ENCODE data around the gene INPP5D.
"Not testable (repeated sequence)": the region's sequence is repeated elsewhere in the genome, so short reads cannot be mapped to it uniquely, and the experiment has no call there.

The INPP5D gene

DNA sequence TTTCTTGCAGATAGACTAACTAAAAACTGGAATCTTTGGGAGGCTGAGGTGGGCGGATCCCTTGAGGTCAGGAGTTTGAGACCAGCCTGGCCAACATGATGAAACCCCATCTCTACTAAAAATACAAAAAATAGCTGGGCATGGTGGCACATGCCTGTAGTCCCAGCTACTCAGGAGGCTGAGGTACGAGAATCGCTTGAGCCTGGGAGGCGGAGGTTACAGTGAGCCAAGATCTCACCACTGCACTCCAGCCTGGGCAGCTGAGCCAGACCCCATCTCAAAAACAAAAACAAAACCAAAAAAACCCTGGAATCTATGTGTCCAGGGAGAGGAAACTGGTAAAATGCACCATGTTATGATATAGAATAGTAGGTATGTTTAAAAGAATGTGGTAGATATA is 7.6 kb upstream of the INPP5D start:
- not testable (repeated sequence) for DNase-seq (ENCODE audit: low read depth in 3 of 3, low spot score in 1 of 3)

DNA sequence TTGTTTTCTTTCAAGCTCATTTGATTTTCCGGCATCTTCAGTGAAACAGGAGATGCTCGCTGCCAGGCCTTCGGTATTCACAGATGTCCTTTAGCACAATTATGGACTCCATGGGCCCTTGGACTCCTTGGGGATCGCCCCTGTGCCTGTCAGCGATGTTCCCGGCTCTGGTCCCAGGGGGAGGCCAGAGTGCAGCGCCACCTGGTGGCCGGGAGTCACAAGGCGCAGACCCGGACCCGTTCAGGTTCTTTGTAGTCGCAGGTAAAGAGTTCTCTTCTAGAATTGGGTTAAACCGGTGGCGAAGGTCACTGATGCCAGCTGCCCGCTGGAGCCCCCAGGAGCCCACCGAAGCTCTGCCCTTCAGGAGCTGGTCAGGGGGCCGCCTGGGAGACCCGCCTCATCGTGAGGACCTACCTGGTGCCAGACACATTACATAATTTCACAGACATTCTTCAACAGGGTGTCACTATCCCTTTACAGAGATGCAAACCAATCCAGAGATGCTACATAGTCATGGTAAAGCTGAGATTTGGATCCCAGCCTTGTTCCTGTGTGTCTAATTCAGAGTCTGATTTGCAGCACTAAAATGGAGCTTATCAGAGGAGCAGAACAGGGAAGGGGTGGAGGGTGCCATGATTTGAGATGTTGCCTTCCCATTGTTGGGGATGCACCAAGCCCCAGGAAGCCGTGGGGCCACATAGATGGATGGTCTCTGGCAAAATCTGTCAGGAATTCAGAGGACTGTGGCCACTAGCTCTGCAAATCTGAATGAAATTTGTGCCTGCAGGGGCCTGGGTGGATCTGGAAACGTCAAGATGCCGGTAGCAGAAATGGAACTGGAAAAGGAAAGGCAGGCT is 6.0 kb upstream of the INPP5D start:
- DNase-seq (ENCODE audit: low read depth in 3 of 3, low spot score in 1 of 3): peak in 2 of 3 donors; percentile 48 to 73

DNA sequence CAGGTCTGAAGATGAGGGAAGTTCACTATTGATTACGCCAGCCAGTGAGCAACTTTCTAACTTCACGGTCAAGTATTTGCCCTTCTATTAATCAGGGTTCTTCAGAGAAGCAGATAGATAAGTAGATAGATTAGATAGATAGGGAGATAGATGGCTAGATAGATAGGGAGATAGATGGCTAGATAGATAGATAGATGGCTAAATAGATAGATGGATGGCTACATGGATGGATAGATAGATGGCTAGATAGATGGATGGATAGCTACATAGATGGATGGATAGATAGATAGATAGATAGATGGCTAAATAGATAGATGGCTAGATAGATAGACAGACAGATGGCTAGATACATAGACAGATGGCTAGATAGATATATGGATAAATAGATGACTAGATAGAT is 4.8 kb upstream of the INPP5D start:
- DNase-seq (ENCODE audit: low read depth in 3 of 3, low spot score in 1 of 3): no peak

DNA sequence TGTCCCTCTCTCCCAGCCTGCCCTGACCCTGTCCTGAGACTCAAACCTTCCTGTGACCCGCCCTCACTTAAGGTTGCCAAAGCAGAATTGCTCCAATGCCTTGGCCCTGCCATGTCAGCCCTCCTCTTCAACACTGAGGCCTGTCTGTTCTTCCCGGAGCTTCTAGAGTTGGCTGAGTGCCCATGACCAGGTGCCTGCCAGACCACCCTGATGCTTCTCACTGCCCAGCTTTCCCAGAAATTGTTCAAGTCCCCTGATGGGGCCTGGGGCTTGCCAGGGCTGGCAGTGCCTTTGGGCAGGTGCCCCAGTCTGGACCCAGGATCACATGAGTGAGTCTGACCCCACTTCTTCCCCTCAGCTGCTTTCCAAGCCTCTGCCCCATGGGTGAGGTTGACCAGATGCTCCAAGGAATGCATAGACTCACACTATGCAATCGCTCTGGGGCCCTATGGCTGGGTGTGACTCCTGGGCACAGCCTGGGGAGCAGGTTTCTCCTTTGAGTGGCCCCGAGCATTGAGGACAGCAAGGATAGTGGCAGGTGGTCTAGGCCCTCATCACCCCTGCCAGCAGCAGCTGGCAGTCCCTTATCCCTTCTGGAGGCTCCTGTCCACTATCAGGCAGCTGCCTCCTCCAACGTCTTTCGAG is 3.1 kb upstream of the INPP5D start:
- DNase-seq (ENCODE audit: low read depth in 3 of 3, low spot score in 1 of 3): no peak

DNA sequence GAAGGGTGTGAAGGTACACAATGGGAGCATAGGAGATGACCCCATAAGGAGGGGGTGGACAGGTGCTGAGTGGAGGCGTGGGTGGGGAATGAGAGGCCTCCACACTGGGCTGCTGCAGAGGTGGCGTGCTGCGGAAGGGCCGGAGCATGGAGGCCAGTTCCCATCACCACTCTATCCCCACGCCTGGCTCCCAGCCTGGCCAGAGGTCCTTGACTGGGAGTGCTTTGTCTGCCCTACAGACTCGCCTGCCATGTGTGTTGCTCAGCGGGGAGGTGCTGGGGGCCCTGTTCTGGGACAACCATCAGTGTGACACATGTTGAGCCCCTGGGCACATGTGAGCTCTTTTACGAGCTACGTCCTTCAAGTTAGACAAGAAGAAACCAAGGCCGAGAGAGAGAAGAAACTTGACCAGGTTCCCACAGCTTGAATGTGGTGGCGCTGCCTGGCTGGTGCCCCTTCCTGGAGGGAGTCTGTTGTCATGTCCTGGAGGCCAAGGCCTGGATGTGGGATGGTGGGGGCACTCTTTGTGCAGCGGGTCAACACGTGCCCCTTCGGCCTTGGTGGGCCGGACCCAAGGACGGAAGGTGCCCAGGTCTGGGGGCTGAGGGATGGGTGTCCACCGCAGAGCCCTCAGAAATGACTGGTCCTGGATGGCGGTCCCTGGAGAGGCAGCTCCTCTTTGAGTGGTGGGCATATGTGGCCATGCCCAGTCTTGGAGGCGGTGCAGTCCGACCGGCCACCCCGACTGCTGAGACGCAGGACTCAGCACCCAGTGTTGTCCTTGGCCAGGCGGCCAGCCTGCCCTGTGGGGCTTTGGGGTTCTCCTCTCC is 1.2 kb upstream of the INPP5D start:
- DNase-seq (ENCODE audit: low read depth in 3 of 3, low spot score in 1 of 3): no peak

DNA sequence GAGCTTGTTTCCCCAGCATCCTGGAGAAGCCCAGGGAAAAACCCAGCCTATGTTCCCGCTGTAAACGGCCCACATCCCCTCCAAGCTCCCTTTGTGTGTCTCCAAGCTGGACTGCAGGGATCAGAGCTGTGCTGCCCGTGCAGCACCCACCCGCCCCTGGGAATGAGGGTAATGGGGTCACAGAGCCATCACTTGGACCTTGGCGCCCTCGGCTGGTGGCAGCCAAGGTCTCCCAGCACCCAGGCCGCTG is 670 bp upstream of the INPP5D start:
- no peak for DNase-seq (ENCODE audit: low read depth in 3 of 3, low spot score in 1 of 3)

DNA sequence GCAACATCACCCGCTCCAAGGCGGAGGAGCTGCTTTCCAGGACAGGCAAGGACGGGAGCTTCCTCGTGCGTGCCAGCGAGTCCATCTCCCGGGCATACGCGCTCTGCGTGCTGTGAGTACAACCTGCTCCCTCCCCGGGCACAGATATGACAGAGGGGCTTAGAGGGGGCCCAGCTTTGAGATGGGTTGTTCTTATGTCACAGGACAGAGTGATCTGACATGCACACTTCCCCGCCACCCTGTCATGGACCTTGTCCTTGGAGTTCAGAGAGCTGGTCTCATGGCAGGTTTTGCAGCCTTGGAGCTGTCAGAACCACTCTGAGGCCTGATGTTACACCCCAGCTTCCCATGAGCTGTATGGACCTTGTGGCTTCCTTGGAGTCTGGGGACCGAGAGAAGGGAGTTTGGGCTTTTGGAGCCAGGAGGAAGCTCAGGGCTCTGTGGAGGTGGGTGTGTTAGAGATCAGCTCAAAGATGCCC is 398 bp downstream of the INPP5D start:
- DNase-seq (ENCODE audit: low read depth in 3 of 3, low spot score in 1 of 3): no peak

DNA sequence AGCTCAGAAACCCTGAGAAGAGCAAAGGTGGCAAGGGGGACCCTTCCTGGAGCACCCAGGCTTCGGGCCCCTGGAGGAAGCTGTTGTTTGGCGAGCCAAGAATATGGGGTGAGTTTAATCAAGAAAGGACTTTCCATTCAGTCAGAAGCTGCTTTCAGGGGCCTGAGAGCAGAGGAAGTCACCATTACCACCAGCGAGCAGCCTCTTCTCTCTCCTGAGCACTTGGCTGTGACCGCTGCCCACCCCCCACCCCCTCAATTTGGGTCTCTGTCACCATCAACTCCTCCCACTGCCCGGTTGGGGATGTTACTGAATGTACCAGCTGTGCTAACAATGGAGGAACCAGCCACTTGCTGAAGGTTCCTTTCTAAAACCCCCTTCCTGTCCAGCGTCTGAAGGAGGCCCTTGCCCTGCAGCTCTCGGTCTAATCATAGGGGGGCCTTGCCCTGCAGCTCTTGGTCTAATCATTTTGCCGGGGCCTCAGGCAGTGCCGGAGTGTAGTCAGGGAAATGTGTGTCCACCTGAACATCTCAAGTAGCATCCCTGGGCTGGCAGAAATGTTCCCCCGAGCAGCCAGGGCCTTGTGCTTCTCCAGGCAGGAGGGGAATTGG is 943 bp downstream of the INPP5D start:
- no peak for DNase-seq (ENCODE audit: low read depth in 3 of 3, low spot score in 1 of 3)

DNA sequence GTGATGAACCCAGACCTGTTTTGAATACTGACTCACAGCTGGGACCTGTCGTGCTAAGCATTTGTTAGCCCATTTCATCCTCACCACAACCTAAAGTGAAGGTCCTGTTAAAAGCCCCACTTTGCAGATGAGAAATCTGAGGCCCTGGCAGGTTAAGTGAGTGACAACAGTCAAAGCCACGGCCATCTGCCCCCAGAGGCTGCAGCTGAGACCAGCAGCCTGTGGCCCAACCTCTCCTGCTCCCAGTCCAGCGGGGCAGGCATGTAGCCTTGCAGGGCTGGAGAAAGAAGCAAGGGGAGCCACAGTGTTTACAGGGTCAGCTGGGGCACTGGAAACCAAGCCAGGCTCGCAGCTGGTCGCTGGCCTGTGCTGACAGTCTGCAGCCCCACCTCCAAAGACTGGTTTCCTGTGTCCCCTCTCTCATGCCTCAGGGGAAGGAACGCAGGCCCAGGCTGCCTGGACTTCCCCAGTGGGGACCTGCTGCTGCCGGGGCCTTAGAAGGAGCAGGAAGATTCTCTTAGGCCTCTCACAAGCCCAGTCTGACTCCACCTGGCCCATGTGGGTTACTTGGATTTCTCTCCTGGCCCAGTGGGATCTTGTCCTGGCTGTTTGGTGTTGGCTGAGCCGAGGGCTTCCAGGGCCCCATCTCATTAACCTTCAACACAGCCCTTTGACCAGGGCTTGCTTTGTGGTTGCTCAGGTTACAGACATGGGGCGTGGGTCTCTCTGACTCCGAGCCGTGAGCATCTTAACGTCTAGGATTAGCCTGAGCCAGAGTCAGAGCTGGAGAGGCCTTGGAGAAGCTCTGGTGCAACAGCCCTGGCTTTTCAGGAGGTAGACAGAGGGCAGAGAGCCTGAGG is 1.7 kb downstream of the INPP5D start:
- DNase-seq (ENCODE audit: low read depth in 3 of 3, low spot score in 1 of 3): no peak

DNA sequence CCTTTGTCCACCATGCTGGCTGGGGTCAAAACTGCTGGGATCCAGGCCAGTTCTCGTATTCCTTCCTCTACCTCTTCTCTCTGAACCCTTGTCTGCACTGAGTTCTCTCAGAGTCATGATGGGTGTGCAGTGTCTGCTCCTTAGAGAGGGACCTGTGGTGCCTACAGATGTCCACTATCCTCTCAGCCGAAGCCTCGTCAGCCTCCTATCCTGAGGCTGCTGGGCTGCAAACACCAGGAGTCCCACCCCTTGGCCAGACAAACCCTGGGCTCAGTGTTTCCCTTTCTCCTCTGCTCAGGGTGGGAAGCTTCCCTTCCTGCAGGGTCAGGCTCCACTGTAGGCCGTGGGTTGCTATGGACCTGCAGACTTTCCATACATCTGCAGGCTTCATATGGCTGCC is 2.3 kb downstream of the INPP5D start:
- no peak for DNase-seq (ENCODE audit: low read depth in 3 of 3, low spot score in 1 of 3)

DNA sequence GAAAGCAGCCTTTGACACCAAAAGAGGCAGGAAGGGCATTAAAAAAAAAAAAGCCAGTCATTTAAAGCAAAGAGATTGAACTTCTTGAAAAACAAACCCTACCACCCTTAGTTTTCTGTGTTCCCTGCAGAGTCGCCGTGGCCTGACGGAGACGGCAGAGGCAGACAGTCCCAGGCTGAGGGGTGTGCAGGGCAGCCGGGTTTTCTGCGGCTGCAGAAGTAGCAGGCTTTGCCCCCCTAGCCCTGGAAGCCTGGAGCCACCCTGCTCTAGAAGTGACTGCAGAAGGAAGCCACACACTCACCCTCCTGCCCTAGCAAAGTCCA is 2.8 kb downstream of the INPP5D start:
- no peak for DNase-seq (ENCODE audit: low read depth in 3 of 3, low spot score in 1 of 3)

DNA sequence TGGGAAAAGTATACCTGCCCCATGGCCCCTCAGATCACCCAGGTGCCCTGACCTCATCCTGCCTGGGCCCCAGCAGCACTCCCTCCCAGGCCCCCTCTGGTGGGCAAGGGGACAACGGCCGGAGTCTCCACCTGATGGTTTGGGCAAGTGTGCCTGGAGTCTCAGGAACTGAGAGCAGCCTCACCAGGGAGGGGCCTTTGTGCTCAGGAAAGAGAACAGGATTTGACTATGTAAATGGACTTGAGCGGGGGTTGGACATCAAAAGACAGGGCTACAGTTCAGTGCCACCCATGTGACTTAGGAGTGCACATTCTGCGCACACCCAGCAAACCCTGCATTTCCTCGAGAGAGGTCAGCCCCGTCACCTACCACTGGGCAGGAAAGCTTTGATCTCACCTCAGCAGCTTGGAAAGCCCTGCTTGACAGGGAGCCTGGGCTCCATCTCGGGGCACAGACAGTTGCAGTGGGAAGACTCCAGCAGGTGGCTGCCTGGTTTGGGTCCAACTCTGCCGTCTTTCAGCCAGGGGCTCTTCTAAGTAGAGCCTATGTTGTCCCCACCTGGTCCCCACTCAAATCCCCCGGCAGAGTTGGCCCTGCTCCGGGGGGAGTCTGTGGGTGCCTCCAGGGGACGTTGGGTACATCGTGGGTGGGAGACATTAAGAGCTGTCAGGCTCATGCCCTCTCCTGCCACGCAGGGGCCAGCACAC is 3.3 kb downstream of the INPP5D start:
- no peak for DNase-seq (ENCODE audit: low read depth in 3 of 3, low spot score in 1 of 3)

DNA sequence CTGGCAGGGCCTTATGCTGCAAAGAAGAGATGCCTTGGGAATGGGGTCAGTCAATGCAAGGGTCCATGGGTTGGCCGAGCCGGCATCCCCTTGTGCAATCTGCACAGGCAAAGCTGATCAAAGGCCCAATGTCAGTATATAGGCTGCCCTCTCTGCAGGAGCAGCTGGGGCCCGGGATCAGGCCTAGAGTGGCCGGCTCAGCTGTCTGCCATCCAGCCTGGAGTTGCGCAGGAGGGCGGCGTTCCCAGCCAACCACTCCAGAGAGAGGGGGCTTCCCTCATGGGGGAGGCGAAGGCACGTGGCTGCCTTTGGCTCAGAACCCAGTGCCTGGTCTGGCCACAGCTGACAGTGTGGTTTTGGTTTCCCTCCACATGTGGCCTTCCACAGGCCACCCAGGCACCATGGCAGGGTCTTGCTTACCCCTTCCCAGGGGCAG is 3.9 kb downstream of the INPP5D start:
- DNase-seq (ENCODE audit: low read depth in 3 of 3, low spot score in 1 of 3): no peak

DNA sequence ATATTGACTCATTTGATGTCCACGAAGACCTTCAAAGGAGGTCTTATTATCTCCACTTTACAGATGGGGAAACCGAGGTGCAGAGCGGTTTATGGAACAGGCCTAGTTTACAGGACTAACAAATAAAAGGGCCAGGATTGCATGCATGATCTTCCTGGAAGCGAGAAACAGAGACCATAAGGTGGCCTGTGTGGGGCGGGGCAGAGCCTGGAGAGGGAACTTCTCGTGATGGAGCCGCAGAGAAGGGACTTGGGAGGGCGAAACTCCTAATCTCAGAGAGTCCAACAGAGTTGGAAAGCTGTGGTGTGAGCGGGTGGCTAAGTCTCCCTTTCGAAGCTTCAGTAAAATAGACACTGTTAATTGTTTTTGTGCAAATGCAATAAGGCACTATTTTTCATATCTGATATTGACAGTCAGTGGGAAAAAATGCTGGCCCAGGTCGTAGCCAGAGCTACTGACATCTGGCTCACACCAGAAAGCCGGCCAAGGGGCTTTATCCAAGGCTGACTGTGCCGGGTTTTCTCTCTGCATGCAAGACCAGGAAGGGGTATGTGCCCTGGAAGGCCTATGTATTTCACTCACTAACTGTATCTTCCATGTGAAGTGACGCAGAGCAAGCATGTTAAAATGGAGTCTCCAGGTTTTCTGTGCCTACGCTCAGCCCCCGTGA is 4.5 kb downstream of the INPP5D start:
- no peak for DNase-seq (ENCODE audit: low read depth in 3 of 3, low spot score in 1 of 3)

DNA sequence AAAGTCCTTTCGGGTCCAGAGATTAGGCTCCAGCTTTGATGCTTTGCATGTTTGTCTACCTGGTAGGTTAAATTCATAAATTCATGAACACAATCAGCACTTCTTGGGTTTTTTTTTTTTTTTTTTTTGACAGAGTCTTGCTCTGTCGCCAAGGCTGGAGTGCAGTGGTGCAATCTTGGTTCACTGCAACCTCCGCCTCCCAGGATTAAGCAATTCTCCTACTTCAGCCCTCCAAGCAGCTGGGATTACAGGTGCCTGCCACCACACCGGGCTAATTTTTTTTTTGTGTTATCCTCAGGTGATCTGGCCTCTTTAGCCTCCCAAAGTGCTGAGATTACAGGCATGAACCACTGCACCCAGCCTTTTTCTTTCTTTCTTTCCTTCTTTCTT is 5.1 kb downstream of the INPP5D start:
- not testable (repeated sequence) for DNase-seq (ENCODE audit: low read depth in 3 of 3, low spot score in 1 of 3)

DNA sequence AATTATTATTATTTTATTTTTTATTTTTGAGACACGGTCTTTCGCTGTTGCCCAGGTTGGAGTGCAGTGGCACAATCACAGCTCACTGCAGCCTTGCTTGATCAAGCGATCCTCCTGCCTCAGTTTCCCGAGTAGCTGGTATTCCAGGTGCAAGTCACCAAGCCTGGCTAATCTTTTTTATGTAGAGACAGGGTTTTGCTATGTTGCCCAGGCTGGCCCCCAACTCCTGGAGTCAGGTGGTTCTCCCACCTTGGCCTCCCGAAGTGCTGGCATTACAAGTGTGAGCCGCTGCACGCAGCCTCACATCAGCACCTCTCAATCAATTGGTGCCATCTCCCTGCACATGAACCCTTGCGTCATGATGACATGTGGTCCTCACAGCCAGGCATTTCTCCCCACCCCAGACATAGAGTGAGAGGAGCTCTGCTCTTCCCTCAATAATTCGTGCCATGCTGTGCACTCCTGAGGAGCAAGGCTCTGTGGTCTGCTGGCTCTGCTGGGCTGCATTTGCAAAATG is 5.9 kb downstream of the INPP5D start:
- DNase-seq (ENCODE audit: low read depth in 3 of 3, low spot score in 1 of 3): no peak

DNA sequence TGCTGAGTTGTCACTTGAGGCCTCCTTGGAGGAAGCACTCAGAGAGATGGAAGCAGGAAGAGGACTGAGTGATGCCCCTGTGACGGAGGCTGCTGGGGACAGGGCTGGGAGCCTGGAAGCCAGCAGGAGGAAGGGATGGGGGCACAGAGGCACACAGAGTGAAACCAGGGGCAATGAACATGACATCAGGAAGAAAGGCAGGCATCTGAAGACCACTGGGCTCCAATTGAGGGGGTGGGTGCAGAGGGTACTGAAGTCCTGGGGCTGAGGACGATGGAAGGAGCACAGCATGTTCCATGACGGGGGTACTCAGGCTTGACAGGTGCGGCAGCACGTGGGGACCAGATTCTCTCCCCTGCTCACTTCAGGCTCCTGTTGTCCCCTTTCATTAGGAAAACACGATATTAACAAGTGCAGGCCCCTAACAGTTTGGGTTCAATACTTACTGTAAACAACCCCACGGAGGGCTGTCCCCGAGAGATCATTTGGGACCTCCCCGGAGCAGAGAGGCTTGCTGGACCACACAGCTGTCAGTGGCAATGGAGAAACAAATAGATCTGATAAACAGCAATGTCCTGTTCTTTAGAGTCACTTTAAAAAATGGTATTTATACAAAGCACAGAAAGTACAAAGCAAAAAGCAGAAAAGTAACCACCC is 8.7 kb downstream of the INPP5D start:
- DNase-seq (ENCODE audit: low read depth in 3 of 3, low spot score in 1 of 3): no peak

DNA sequence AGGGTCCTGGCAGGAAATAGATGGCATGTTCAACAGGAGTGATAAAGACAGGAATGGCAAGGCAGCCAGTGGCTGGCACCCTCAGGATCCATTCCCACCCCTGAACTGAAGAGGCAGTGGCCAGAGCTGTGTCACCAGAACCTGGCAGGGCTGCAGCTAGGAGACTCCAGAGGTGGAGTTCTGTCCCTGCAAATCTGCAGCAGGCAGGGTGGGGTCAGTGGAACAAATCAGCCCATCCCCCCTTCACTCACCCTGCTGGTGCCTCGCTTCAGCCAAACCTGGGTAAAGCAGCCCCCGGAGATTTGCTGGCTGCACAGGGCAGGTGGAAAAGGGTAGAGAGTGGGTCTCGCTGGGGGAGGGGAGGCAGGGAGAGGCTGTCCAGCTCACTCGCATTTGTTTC is 12.7 kb downstream of the INPP5D start:
- no peak for DNase-seq (ENCODE audit: low read depth in 3 of 3, low spot score in 1 of 3)

DNA sequence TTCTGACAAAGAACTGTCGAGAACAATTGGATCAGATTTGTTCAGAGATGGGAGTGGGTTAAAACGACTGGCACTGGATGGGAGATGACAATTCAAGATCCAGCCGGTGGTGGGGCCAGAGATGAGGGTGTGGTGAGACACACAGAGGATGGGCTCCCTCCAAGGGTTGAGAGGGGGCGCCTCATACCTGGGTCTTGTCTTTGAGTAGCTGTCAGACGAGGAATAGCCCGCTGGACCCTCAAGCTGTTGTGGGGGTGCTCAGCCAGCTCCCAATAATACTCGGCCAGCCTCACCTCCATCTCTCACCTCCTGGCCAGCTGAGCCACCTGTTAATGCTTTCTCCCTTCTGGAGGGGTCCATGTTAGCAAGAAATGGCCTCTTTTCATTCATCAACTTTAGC is 14.0 kb downstream of the INPP5D start:
- DNase-seq (ENCODE audit: low read depth in 3 of 3, low spot score in 1 of 3): no peak

All from stimulated activated CD4-positive, alpha-beta T cell treated with anti-CD3 and anti-CD28 coated beads, TNF-alpha, amount 100 ng/mL, for 1 hour (primary cell).